HG03520 (cell line): Measurements from ENCODE around the gene STEAP3.

Experiments
- ATAC-seq: cut with Tn5 transposase; IDR thresholded peaks from one replicate; pipeline ENCODE4 v1.9.1; 2021; ENCODE audit warnings: mild to moderate bottlenecking, moderate library complexity; ENCODE audit not compliant: unreplicated experiment

STEAP3 gene, protein sequence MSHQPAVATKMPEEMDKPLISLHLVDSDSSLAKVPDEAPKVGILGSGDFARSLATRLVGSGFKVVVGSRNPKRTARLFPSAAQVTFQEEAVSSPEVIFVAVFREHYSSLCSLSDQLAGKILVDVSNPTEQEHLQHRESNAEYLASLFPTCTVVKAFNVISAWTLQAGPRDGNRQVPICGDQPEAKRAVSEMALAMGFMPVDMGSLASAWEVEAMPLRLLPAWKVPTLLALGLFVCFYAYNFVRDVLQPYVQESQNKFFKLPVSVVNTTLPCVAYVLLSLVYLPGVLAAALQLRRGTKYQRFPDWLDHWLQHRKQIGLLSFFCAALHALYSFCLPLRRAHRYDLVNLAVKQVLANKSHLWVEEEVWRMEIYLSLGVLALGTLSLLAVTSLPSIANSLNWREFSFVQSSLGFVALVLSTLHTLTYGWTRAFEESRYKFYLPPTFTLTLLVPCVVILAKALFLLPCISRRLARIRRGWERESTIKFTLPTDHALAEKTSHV

DNA sequence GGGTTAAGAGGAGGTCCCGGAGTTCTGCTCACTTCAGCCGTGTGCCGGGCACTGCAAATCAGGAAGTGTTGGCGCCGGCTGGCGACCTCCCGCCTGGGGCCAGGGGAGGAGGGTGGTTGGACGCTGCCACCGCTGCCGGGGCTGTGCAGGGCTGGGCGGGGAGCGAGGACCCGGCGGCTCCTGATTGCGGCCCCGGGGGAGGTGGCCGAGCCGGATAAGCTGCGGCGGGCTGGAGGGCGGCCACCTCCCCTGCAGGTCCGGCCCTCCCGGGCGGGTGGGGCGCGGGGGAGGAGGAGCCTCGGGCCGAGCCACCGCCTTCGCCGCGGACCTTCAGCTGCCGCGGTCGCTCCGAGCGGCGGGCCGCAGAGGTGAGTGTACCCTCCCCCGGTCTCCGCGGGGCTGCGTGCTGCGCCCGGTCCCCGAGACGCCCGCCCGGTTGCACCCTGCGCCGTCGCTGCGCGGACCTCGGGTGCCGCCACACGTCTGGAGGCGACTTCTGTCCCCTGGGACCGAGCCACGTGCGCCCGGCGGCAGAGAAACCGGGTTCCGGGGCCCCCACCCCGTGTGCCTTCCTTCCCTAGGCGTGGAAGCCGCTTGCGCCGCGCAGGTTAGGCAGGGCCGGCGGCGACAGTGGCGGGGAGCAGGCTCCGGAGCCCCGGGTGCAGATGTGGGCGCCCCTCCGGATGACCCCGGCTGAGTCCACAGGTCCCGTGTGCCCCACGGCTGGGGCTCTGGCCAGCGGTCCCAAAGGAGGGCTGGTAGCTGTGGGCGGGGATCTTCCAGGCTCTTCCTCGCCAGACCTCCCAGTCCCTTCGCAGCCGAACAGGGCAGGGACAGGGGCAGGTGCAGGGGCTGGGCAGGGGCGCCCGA lies at the start of gene STEAP3:
STEAP3 (plus strand) TSS at position 314 of the 870 bp plus-strand sequence. CDS start 7,179 bp downstream, outside the sequence.
- peak; percentile 68 for ATAC-seq

DNA sequence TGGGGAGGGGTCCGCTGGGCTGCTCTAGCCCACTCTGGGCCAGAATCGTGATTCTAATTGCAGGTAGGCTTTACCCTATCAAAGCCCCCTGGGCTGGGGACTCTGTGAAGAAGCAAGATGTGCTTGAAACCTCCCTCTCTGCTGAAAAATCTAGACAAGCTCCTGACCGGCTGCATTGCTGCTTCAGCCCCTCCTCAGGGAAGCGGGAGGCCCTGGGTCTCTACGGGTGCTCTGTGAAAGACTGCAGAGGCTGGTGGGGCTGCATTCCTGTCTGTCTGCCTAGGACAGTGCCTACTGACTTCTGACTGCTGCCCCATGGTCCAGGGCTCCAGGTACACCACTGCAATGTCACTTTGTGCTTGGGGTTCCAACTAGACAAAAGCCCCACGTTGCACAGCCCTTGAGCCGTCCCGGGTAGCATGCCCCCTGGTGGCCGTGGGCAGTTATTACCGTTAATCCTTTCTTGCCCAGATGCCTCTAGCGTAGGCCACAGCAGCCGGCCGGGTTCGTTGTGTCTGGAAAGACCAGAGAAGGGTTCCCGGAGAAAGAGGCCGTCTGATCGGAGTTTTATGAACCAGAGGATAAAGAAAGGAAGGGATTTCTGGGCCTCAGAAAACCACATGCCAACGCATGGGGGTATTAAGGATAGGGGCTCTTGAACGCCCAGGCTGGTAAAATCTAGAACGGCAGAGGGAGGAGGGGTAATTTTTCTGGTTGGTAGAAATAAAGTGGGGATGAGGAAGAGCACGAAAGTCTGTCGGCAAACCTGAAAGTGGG lies 49.2 kb upstream of the STEAP3 start:
- peak; percentile 67 for ATAC-seq

DNA sequence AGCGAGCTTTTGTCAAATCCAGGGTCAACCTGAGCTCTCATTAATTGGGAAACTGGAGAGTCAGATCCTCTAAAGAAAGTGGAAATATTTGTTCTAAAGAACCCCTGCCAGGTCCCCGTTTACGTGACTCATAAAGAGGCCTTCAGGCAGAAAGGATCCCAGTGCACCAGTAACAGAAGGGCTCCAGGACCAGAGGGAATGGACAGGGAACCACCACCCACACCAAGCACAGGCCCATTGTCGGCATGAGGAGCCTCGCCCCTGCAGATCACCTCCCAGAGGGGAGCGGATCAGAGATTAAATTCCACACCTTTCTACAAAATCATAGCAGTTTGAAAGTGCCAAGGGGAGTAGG lies 48.7 kb upstream of the STEAP3 start:
- ATAC-seq, result no peak

DNA sequence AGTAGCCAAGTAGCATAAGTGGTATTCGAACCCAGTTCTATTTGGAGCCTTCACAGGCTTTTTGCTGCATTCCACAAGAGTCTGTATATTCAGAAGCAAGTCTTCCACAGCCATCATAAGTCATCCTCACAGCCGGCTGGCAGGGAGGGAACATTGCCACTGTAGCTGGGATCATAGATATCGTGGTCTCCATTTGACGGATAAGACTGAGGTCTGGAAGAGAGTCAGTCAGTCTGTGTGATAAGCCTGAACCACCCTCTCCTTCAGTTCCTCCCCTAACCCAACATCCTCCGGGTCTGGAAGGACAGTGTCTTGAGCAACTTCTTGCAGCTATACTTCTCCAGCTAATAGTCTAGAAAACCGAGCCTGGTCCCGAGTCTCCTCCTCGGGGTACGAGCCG lies 48.1 kb upstream of the STEAP3 start:
- no peak for ATAC-seq

DNA sequence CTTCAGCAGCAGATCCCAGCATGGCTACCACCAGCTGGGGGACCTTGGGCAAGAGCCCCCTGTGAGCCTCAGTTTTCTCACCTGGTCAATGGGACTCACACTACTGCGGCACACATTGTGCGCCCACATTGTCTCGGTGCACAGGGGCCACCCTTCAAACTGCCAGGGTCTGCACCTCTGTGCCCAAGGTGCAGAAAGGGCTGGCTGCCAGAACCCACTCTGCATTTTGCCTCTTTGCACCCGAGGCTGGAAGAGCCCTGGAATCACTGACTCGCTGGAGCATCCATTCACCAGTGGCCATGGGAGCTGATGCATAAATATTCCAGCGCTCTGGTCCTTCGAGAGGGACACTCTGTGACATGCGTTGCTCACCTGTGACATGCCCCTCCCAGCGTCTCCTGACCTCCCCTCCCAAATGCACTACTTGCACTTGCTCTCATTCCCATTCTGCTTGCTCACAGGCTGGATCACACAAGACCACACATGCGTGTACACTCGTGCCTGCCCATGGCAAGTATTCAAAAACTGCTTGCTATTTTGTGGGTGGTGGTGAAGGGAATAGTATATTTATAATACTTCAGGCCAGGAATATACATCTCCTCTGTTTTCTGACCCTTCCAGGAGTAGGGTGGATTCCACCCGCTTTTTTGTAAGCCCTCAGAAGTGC lies 46.3 kb upstream of the STEAP3 start:
- ATAC-seq, result no peak

DNA sequence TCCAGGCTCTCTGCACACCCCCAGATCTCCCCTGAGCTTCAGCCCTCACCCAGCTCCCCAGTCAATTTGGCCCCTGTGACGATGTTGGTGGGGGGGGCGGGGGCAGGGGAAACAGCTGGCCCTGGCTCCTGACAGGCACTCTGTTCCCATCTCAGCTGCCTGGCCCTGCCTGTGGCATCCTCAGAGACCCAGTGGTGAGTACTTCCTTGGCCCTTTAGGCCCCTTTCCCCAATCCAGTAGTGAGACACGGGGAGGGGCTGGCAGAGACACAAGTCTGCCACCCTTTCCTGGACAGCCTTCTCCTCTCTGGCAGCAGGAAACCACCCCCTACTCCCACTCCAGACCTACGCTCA lies 45.8 kb upstream of the STEAP3 start:
- ATAC-seq, result no peak

DNA sequence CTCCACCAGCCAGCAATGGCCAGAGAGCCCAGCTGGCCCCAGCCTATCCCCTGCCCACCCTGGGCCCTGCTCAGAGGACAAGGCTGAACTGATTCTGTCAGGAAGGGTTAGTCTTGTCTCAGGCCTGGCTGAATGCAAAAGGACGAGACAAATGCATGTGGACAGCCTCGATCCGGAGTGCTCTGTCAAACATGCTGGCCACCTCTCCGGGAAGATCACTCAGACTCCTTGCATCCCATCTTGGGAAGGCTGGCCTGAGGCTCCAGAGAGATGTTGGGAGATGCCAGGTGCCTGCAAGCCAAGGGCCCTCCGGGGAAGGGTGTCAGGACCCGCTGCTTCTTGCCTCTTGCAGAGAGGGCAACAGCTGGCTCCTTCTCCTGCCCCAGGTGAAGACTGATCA lies 44.9 kb upstream of the STEAP3 start:
- ATAC-seq, result no peak

DNA sequence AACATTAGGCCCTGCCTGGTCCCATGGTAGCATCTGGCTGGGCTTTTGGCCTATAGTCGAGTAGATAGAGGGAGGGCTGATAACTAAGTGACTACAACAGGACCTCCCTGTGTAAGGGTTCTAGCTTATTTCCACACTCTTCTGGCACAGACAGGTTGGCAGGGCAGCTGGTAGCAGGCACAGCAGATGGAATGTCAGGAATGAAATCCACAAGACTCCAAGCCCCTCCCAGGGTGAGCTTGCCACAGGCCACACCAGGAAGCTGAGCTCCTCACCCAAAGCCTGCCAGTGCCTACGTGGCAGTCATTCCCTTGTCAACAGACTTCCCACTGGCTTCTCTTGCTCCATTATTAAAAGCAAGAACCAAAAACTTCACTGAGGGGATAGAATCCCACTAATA lies 44.4 kb upstream of the STEAP3 start:
- no peak for ATAC-seq

DNA sequence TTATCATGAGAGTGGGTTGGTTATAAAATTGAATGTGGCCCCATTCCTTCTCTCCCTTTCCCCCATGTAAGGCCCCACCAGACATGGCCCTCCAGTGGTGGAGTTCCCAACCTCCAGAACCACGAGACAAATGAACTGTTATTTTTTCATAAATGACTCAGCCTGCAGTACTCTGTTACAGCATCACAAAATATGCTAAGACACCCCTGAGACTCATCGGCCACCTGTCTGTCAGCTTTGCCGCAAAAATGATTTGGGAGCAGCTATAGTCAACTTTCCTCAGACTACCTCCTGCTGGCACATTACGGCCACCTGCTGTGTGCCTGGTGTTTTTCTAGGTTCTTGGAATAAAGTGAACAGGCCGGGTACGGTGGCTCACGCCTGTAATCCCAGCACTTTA lies 43.6 kb upstream of the STEAP3 start:
- no peak for ATAC-seq

DNA sequence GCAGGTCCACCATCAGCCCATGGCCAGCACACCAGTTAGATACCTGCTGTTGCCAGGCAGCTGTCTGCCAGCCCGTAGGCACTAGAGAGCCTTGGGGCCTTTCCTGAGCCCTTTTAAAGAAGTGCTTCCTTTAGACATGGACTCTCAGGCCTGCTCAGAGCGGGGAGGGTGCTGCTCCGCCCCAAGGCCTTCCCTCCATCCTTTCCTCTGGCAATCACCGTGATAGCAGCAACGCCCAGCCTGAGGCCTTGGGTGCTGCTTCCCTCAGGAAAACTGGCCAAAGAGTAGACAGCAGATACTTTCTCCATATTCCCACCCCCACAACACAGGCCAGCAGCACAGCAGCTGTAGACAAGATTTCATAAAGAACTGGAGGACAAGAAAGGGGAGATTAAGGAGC lies 42.7 kb upstream of the STEAP3 start:
- ATAC-seq, result no peak

DNA sequence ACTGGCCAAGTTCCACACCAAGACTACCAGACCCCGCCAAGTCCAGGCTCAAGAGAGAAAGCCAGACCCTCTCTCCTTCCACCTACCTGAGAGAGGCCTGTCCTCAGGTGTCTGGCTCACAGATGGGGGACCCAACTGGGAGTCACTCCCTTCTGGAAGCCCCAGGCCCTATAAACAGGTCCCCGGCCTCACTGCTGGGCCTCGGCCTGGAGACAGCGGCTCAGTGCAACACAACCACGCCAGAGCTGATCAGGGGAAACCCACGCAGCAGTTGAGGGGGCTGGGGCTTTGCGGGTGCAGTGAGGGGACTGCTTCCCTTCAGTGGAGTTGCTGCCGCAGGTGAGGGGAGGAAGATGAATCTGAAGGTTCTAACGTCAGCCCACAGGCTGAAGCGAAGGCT lies 42.2 kb upstream of the STEAP3 start:
- ATAC-seq, result no peak

DNA sequence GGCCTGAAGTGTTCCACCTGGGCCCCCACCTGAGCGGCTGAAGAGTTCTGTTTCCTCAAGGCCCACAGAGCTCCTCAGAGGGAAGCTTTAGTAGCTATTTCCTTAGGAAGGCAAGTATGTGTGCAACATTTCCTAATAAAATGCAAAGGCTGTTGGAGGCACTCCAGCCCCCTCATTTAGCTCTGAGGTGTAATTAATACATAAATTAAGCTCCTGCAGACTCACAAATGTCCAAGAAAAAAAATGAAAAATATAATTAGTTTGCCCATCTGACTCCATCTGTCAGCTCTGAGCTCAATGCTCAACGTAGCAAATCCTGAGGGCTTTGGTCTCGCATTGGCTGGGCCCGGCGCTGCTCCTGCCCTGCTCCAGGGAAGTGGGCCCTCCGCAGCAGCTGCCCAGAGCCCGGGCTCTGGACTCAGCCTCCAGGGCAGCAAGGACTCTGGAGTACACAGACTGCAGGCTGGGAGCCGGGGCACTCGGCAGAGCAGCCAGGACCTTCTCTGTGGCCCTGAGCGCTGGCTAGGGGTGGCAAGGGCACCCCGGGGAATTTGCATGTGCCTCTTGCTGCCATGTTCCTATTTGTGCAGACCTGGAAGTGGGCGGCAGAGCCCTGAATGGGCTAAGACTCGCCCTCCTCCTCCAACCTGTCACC lies 41.7 kb upstream of the STEAP3 start:
- ATAC-seq, result no peak

DNA sequence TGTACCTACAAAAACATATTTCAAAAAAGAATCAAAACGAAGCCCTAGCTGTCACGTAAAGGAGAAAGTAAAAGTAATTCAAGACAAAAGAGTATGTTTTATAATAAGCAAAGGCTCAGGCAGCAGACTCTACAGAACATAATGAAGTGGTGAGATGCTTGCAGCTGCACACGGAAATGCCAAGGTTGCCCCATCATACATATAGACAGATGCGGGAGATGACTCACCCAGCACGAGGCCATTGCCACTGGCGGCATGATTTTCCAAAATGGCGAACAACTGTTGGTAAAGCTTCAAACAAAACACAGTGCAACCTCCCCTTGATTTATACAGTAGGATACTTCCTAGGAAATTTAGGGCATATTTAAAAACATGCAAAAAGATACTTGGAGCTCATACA lies 39.1 kb upstream of the STEAP3 start:
- no peak for ATAC-seq

DNA sequence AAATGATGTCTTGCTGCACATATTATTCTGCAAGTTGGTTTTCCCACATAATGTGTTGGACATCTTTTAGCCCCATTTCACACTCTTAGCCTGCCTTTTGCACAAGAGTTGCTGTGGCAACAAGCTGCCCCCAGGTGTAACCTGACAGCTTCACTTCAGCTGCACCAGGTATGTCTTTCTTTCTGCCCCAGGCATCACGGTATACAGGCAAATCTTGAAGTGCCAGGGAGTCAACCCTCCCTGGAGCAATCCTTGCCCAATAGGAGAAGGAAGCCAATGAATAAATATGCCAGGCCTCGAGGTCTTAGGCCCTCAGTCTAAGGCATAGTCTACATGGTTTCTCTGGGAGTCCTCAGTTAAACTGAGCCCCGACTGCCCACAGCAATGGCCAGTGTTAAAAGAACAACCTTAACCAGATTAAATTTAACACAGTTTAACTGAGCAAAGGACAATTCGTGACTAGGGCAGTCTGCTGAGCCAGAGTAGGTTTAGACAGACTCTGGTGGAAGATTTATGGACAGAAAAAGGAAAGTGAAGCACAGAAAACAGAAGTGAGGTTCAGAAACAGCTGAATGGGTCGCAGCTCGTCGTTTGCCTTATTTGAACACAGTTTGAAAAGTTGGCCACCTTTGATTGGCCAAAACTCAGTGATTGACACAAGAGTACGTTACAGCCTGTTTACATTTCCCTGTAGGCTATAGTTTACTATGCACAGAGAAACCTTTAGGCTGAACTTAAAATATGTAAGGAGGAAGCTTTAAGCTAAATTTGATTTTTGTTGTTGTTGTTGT lies 33.1 kb upstream of the STEAP3 start:
- no peak for ATAC-seq

DNA sequence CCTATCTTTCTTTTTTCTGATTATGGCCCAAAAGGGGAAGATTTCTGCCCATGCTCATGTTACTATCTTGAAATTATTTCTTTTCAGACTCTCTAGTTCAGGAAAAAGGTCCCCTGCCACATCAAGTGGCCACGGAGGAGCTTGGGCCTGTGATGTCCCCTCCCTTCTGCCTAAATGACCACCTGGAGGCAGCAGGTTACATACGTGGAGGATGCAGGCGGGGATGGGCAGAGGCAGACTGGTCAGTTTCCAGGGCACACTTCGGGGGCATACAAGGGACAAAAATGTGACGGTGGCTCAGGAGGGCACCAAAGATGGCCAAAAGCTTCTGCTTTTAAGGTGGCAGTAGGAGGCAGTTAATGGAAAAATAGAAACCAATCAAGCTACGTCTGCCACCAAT lies 30.7 kb upstream of the STEAP3 start:
- ATAC-seq, result no peak

DNA sequence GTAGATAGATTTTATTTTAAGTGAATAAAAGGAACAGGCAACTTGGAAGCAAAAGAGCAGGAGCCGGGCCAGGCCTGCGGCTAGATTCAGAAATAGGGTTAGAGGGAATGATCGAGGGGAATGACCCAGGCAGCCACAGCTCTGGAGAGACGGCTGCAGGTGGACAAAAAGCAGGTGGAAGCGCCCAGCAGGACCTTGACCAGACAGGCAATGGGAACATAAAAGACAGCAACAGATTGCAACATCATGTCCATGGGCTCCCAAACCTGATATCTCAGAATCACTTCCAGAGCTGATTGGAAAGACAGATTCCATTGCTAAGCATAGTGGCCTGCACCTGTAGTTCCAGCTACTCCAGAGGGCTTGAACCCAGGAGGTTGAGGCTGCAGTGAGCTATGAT lies 28.6 kb upstream of the STEAP3 start:
- no peak for ATAC-seq

DNA sequence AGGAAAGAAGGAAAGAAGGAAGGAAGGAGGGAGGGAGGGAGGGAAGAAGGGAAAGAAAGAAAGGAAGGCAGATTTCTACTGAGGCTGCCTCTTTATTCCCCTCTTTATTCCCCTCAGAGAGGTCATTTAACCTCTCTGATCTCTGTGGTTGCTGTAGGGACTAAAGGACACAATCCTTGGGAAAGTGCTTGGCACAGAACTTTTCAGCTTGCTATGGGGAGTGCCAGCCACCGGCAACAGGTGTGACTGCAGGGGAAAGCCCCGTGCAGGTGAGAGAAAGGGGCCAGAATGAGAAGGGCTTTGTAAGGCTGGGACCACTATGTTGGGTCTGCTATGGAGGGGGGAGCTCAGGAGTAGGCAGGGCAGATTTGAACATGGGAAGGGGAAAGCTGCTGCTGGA lies 27.7 kb upstream of the STEAP3 start:
- no peak for ATAC-seq

DNA sequence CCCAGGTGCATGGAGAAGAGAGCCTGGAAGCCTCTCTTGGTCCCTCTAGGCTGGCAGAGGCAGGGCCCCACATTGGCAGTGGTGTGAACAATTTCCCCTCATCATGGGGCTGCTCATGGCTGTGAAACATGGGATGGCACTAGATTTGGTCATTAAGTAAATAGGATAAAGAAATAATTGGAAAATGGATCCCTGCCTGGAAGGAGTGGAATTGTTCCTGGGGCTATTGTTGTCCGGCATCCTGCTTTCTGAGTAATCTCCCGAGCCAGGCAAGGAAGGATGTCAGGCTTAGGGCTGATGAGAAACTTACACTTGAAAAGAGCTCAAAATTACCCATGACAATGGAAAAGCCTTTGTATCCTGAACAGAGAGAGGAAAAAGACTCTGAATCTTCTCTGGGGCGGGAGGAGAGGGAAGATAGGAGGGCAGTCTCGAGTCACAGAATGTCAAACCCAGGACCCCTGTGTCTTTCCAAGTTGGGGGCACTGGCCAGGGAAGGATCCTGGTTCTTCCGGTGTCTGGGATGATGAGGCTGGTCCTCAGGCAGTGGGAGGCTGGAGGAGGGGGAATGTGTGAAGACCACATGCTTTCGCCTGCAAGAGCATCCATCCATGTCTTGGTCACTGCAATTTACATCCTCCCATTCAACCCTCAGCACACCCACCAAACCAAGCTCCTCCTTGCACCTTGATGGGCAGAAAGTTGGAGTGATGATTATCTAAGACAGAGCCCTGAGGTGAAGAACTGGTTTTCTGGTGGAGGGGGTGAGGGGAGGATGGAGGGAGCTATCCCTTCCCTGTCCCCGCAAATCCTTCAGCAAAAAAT lies 27.1 kb upstream of the STEAP3 start:
- no peak for ATAC-seq

DNA sequence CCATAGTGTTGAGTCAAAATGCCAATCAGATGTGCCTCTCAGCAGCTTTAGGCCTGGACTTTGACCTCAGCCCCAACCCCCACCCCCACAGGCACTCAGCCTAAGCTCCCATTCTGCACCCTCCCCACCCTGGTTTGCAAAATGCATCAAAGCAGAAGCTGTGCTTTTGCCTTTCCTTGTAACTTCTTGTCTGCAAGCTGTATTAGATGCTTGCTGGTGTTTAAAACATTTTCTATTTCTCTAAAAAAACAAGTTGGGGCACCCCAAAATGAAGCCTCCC lies 26.6 kb upstream of the STEAP3 start:
- ATAC-seq, result no peak
